Cardiac muscle cell (in vitro differentiated cells and primary cell): ENCODE data around the gene R3HDM4. TPM values are rescaled to one million over a fixed set of nuclear protein-coding genes. Genes with fewer than 3 reads are reported as not detected.
"Not testable (repeated sequence)": the region's sequence is repeated elsewhere in the genome, so short reads cannot be mapped to it uniquely, and the experiment has no call there.

Source experiments
- DNase-seq, 2 donors: peaks; one replicate each; pipeline versions ENCODE4 v3.0.0 to v3.0.0-alpha.2; 2010 to 2017; ENCODE audit warnings: low read depth in 1 of 2, low spot score in 1 of 2
- H3K27ac ChIP-seq: fragments of 200-600 bp; sonication (generic); 2 replicates; pipeline ENCODE4 v1.5.1; 2016
- H3K27me3 ChIP-seq: fragments of 200-600 bp; sonication (generic); 2 replicates; pipeline ENCODE4 v1.6.0; 2016; ENCODE audit warnings: control low read depth
- H3K36me3 ChIP-seq: fragments of 200-600 bp; sonication (generic); 2 replicates; pipeline ENCODE4 v1.5.1; 2016; ENCODE audit warnings: control low read depth
- H3K4me1 ChIP-seq: fragments of 200-600 bp; sonication (generic); 2 replicates; pipeline ENCODE4 v1.8.1; 2017; ENCODE audit warnings: low read depth, mild to moderate bottlenecking, mixed run types
- H3K4me3 ChIP-seq: fragments of 200-600 bp; sonication (generic); 2 replicates; pipeline ENCODE4 v1.5.1; 2016; ENCODE audit warnings: mild to moderate bottlenecking
- H3K9me3 ChIP-seq: fragments of 200-600 bp; sonication (generic); 2 replicates; pipeline ENCODE4 v1.5.1; 2017; ENCODE audit warnings: low read depth, mild to moderate bottlenecking, control low read depth
- polyA plus RNA-seq: library from polyadenylated mRNA; unstranded; fragments of >200 nt; fragmentation: Nextera tagmentation; extraction: Ambion mirVana; gene quantifications from 2 replicates; pipeline ENCODE4 v1.2.1, GENCODE V29; 2016
- total RNA-seq: library from RNA; depleted of rRNA; stranded (reverse); fragments of >200 nt; gene quantifications from 2 replicates; pipeline ENCODE4 v1.2.3, GENCODE V29; 2016
- TF ChIP-seq, protein P1 (sequence below): IDR thresholded peaks from 2 replicates; pipeline ENCODE4 v1.5.1; 2012; ENCODE audit warnings: low read depth, mild to moderate bottlenecking, low read length

Gene R3HDM4
- total and polyA plus RNA-seq, 2 experiments from 2014 or later = 60.3 to 82.1 TPM

DNA sequence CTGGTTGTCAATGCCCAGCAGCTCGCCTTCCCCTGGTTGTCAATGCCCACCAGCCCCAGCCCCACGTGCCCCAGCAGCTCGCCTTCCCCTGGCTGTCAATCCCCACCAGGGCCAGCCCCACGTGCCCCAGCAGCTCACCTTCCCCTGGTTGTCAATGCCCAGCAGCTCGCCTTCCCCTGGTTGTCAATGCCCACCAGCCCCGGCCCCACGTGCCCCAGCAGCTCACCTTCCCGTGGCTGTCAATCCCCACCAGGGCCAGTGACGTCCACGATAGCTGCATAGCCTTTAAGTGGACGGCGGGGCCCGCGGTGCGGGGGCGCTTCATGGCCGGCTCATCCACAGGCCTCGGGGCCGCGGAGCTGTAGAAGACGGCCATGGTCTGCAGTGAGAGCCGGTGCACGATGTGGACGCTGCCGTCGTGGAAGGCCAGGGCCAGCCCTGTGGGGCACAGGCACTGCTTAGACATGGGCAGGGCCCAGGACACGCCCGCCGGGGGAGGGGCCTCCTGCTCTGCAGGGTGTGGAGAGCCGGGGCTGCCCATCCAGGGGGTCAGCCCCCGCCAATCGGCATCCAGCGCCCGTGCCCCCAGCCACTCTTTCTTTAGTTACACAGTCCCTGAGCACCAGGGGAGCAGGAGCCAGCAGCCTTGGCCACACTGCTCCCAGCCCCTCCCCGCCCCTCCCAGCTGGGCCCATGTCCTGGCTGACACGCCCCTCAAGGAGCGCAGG, 33.1 kb downstream of the R3HDM4 start:
- H3K9me3 ChIP-seq = no peaks in the 10 kb centered on the region
- H3K4me3 ChIP-seq = no peak overlapping the region
- DNase-seq = no peak
- H3K27me3 ChIP-seq = no peaks in the 10 kb centered on the region
- TF ChIP-seq, protein P1, sequence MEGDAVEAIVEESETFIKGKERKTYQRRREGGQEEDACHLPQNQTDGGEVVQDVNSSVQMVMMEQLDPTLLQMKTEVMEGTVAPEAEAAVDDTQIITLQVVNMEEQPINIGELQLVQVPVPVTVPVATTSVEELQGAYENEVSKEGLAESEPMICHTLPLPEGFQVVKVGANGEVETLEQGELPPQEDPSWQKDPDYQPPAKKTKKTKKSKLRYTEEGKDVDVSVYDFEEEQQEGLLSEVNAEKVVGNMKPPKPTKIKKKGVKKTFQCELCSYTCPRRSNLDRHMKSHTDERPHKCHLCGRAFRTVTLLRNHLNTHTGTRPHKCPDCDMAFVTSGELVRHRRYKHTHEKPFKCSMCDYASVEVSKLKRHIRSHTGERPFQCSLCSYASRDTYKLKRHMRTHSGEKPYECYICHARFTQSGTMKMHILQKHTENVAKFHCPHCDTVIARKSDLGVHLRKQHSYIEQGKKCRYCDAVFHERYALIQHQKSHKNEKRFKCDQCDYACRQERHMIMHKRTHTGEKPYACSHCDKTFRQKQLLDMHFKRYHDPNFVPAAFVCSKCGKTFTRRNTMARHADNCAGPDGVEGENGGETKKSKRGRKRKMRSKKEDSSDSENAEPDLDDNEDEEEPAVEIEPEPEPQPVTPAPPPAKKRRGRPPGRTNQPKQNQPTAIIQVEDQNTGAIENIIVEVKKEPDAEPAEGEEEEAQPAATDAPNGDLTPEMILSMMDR = no peak
- no peaks in the 10 kb centered on the region for H3K4me1 ChIP-seq
- H3K36me3 ChIP-seq = peaks cover 12% of the 10 kb centered on the region
- no peak overlapping the region for H3K27ac ChIP-seq

DNA sequence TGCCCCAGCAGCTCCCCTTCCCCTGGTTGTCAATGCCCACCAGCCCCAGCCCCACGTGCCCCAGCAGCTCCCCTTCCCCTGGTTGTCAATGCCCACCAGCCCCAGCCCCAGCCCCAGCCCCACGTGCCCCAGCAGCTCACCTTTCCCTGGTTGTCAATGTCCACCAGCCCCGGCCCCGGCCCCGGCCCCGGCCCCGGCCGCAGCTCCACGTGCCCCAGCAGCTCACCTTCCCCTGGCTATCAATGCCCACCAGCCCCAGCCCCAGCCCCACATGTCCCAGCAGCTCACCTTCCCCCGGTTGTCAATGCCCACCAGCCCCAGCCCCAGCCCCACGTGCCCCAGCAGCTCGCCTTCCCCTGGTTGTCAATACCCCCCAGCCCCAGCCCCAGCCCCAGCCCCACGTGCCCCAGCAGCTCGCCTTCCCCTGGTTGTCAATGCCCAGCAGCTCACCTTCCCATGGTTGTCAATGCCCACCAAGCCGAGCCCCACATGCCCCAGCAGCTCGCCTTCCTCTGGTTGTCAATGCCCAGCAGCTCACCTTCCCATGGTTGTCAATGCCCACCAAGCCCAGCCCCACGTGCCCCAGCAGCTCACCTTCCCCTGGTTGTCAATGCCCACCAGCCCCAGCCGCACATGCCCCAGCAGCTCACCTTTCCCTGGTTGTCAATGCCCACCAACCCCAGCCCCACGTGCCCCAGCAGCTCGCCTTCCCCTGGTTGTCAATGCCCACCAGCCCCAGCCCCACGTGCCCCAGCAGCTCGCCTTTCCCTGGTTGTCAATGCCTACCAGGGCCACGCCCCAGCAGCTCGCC, 34.1 kb downstream of the R3HDM4 start:
- not testable (repeated sequence) for H3K4me1 ChIP-seq, H3K9me3 ChIP-seq, H3K27me3 ChIP-seq, H3K27ac ChIP-seq, DNase-seq, H3K4me3 ChIP-seq
- peaks cover 12% of the 10 kb centered on the region for H3K36me3 ChIP-seq

DNA sequence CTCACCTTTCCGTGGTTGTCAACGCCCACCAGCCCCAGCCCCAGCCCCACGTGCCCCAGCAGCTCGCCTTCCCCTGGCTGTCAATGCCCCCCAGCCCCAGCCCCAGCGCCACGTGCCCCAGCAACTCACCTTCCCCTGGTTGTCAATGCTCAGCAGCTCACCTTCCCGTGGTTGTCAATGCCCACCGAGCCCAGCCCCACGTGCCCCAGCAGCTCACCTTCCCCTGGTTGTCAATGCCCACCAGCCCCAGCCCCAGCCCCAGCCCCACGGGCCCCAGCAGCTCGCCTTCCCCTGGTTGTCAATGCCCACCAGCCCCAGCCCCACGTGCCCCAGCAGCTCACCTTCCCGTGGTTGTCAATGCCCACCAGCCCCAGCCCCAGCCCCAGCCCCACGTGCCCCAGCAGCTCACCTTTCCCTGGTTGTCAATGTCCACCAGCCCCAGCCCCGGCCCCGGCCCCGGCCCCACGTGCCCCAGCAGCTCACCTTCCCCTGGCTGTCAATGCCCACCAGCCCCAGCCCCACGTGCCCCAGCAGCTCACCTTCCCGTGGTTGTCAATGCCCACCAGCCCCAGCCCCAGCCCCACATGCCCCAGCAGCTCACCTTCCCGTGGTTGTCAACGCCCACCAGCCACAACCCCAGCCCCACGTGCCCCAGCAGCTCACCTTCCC, 34.9 kb downstream of the R3HDM4 start:
- H3K4me3 ChIP-seq = not testable (repeated sequence)
- H3K36me3 ChIP-seq = peaks cover 12% of the 10 kb centered on the region

DNA sequence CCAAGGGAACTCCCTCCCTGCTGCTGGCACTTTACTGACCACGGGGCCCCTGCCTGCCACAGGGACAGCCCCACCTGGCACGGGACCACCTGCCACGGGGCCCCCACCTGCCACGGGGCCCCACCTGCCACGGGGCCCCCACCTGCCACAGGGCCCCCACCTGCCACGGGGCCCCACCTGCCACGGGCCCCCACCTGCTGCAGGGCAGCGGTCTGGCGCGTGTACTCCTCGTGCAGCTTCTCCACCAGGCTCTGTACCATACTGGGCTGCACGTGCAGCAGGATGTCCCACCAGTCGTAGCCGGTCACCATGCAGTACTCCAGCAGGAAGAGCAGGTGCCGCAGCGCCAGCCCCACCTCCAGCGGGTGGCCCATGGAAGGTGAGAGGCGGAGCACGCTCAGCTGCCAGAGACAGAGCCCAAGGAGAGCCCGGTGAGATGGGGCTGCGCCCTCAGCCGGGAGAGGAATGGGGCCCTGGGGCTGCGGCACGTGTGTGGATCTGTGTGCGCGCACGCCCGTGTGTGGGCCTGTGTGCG, 36.2 kb downstream of the R3HDM4 start:
- DNase-seq = no peak
- Histone ChIP-seq H3K4me1 (no peaks in the 10 kb centered on the region), H3K36me3 (peaks cover 12% of the 10 kb centered on the region), H3K27me3 (no peaks in the 10 kb centered on the region), H3K27ac (no peak overlapping the region), H3K4me3 (no peak overlapping the region), H3K9me3 (no peaks in the 10 kb centered on the region)
- TF ChIP-seq, protein P1 = no peak

More for the DNA sequence above, 34.9 kb downstream of the R3HDM4 start:
- H3K4me1 ChIP-seq, H3K27ac ChIP-seq, DNase-seq, H3K27me3 ChIP-seq, H3K9me3 ChIP-seq: not testable (repeated sequence)

DNA sequence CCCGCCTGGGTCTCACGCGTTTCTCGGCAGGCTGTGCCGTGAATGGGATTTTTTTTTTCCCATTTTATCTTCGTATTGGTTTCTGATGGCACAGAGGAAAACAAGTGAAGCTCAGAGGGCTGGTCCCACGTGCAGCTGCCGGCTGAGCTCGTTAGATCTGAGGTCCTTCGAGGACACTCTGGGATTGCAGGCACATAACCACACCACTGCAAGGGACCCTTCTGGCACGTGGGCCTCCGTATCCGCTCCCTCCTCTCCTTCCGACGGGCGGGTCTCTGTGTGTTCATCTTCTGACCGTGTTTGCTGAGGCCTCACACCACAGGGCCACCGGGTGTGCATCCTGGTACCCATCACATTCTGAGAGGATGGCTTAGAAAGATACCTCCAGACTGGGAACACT, 36.9 kb downstream of the R3HDM4 start:
- Histone ChIP-seq H3K4me1 (no peaks in the 10 kb centered on the region), H3K36me3 (peaks cover 4% of the 10 kb centered on the region), H3K27ac (no peak overlapping the region), H3K27me3 (no peaks in the 10 kb centered on the region), H3K4me3 (no peak overlapping the region), H3K9me3 (no peaks in the 10 kb centered on the region)
- no peak for DNase-seq
- TF ChIP-seq, protein P1 = no peak

DNA sequence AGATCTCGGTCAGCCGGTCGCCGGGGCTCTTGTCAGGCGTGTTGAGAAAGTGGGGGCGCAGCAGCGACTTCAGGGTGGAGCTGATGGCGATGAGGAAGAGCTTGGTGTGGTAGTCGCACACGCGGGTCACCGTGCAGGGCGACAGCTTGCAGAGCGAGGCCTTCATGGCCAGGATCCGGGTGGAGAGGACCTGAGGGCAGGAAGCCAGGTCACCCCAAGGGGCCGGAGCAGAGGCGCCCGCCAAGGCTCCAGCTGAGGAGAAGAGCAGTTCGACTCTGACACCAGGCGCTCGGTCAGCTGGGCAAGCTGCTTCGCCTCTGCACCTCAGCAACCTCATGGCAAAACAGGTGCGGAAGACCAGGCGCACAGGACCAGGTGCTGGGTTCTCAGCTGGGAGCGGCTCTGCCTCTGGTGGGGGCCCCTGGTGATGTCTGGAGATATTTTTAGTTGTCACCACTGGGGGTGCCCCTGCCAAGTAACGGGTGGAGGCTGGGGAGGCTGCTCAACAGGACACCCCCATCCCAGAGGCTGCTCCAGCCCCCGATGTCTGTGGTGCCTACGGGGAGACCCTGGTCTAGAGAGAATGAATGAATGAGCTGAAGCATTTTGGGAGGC, 37.6 kb downstream of the R3HDM4 start:
- H3K4me3 ChIP-seq = no peak overlapping the region
- no peak overlapping the region for H3K27ac ChIP-seq
- H3K27me3 ChIP-seq = no peaks in the 10 kb centered on the region
- no peaks in the 10 kb centered on the region for H3K4me1 ChIP-seq
- peaks cover 6% of the 10 kb centered on the region for H3K36me3 ChIP-seq
- no peaks in the 10 kb centered on the region for H3K9me3 ChIP-seq
- TF ChIP-seq, protein P1 = no peak
- DNase-seq = no peak
